Common myeloid progenitor, CD34-positive (primary cell): Measurements from ENCODE around the gene PDF.
A peak's percentile ranks its signal among the peaks of the same experiment; 100 is the strongest.
"Not testable (repeated sequence)": the region's sequence is repeated elsewhere in the genome, so short reads cannot be mapped to it uniquely, and the experiment has no call there.

Source experiments
- CTCF ChIA-PET: fragments of 350-600 bp; sonication (Branson Sonifier 250); formaldehyde crosslinking; loops from one replicate; lab custom pipeline; 2021; ENCODE audit warnings: antibody characterized with exemption; lab: Charles Lee
- POLR2A ChIA-PET: fragments of 350-600 bp; sonication (Branson Sonifier 250); formaldehyde crosslinking; loops from one replicate; lab custom pipeline; 2021; ENCODE audit warnings: antibody characterized with exemption; lab: Charles Lee
- DNase-seq, 3 donors: peaks; one replicate each; pipeline versions ENCODE4 v3.0.0 to v3.0.0-alpha.2; 2013
- H3K27ac ChIP-seq, 2 experiments: 1 replicate in 1 of 2; 2 replicates in 1 of 2; pipeline ENCODE4 v1.7.0; 2013; ENCODE audit warnings: inconsistent platforms in 2 of 2, low read length in 2 of 2, mild to moderate bottlenecking in 2 of 2, low read depth in 1 of 2, moderate library complexity in 1 of 2; ENCODE audit not compliant: severe bottlenecking in 2 of 2, insufficient read depth in 1 of 2, poor library complexity in 1 of 2
- H3K27me3 ChIP-seq, 5 experiments: replicated peaks in 2 of 5; 1 replicate in 3 of 5; 2 replicates in 2 of 5; pipeline versions ENCODE4 v1.6.1 to v1.7.0; 2013; ENCODE audit warnings: low read length in 4 of 5, mild to moderate bottlenecking in 2 of 5, moderate library complexity in 2 of 5, inconsistent platforms in 1 of 5; ENCODE audit not compliant: insufficient read depth in 5 of 5, control insufficient read depth in 4 of 5
- H3K36me3 ChIP-seq, 4 experiments: 1 replicate in 2 of 4; 2 replicates in 2 of 4; pipeline versions ENCODE4 v1.6.1 to v1.7.0; 2013; ENCODE audit warnings: low read length in 3 of 4, control low read depth in 1 of 4, mild to moderate bottlenecking in 1 of 4; ENCODE audit not compliant: control insufficient read depth in 4 of 4, insufficient read depth in 4 of 4
- H3K4me1 ChIP-seq, 4 experiments: 1 replicate in 3 of 4; 2 replicates in 1 of 4; pipeline versions ENCODE4 v1.6.1 to v1.7.1; 2013; ENCODE audit warnings: low read length in 3 of 4, mild to moderate bottlenecking in 3 of 4, control low read depth in 1 of 4, inconsistent platforms in 1 of 4, moderate library complexity in 1 of 4; ENCODE audit not compliant: control insufficient read depth in 4 of 4, insufficient read depth in 4 of 4; ENCODE audit errors: control extremely low read depth in 1 of 4
- H3K4me3 ChIP-seq, 7 experiments: 1 replicate in 4 of 7; 2 replicates in 3 of 7; pipeline versions ENCODE4 v1.5.1 to v1.7.0; 2013; ENCODE audit warnings: mild to moderate bottlenecking in 7 of 7, low read length in 6 of 7, moderate library complexity in 6 of 7, inconsistent platforms in 2 of 7, low read depth in 2 of 7, control low read depth in 1 of 7; ENCODE audit not compliant: insufficient read depth in 4 of 7, control insufficient read depth in 1 of 7; ENCODE audit errors: extremely low read depth in 1 of 7
- H3K9me3 ChIP-seq, 5 experiments: 1 replicate in 4 of 5; 2 replicates in 1 of 5; pipeline versions ENCODE4 v1.6.1 to v1.7.1; 2013; ENCODE audit warnings: low read length in 4 of 5, mild to moderate bottlenecking in 2 of 5, inconsistent platforms in 1 of 5, low read depth in 1 of 5, moderate library complexity in 1 of 5; ENCODE audit not compliant: control insufficient read depth in 4 of 5, insufficient read depth in 2 of 5; ENCODE audit errors: control extremely low read depth in 1 of 5
- WGBS: methylation state at CpG from one replicate; pipeline ENCODE4 v1.1.5; 2013; ENCODE audit not compliant: insufficient coverage; 5-methylcytosine and 5-hydroxymethylcytosine counted together

PDF gene

DNA sequence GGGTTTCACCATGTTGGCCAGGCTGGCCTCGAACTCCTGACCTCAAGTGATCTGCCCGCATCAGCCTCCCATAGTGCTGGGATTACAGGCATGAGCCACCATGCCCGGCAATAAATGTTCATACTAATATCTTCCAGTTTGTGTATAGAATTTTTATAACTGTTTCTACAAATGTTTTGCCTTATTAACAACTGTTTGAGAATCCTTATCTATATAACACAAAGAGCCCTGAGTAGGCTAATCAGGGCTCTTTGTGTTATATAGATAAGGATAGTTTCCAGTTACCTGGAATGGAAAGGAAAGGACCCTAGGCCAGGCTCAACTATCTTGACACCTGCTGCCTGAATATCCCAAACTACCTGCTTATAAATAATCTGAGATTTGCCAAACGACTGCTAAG lies 38.5 kb upstream of the PDF start:
- WGBS, result 100% methylated on average over 1 of the region's 4 CpGs
- CTCF ChIA-PET, result no interaction called here
- POLR2A ChIA-PET, result no interaction called here

DNA sequence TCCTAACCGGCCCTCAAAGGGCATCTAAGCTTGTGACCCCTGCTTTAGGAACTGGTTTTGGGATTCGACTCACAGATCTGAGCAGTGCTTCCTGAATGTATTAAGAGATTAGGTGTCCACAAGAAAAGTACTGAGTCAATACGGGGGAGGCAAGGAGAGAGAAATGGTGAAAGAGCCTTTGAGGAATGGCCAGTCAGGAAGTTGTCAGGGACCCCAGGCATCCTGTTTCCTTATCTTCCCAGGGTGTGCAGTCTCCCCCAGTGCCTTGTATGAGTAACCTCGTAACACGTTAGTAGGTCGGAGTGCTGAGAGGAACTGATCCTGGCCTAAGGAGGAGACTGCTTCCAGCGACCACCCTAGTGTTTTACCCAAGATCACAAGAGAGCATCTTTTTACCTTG lies 37.6 kb upstream of the PDF start:
- Histone ChIP-seq H3K9me3 (no peaks in the 10 kb centered on the region), H3K4me1 (peaks cover 5 to 7% (median 6%) of the 10 kb centered on the region in 4 experiments), H3K36me3 (peaks cover 39 to 82% (median 69%) of the 10 kb centered on the region in 4 experiments), H3K27me3 (no peaks in the 10 kb centered on the region), H3K4me3 (no peak overlapping the region), H3K27ac (peak overlapping the region in 1 of 2 experiments; percentile 25)
- 35% methylated on average over 6 of the region's 7 CpGs for WGBS
- ChIA-PET CTCF (interaction anchor here (0.9 kb wide), 1 partner anchor 11 kb away, joined by 3 read pairs; no protein-coding TSS in a partner anchor), POLR2A (no interaction called here)
- DNase-seq, result peak; percentile 17 to 45 (median 18)

More for the DNA sequence above, 38.5 kb upstream of the PDF start:
- Histone ChIP-seq H3K27ac (no peak overlapping the region), H3K9me3 (no peaks in the 10 kb centered on the region), H3K4me1 (peaks cover 5 to 7% (median 6%) of the 10 kb centered on the region in 4 experiments), H3K27me3 (no peaks in the 10 kb centered on the region), H3K36me3 (peaks cover 37 to 81% (median 63%) of the 10 kb centered on the region in 4 experiments), H3K4me3 (no peak overlapping the region)
- DNase-seq, result no peak

DNA sequence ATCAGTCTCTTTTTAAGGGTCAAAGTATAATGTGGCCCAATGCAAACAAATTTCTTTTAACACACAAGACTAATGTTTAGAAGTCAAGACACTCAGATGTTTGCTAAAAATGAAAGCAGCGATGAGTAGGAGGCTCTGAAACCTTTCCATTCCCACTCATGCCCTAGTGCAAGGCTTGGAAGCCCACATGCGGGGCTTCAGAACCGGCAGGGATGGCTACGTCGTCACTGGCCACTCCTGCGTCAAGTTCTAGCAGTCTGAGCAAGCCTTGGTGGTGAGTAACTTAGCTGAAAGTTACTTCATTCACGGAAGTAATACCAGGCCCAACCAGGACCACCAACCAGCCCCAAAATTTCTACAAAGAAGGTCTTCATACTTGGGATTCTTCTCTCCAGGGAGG lies 36.0 kb upstream of the PDF start:
- H3K9me3 ChIP-seq, result no peaks in the 10 kb centered on the region
- H3K27me3 ChIP-seq, result no peaks in the 10 kb centered on the region
- ChIA-PET POLR2A (no interaction called here), CTCF (no interaction called here)
- peaks cover 38 to 79% (median 65%) of the 10 kb centered on the region in 4 experiments for H3K36me3 ChIP-seq
- DNase-seq, result no peak
- H3K27ac ChIP-seq, result no peak overlapping the region
- WGBS, result 94% methylated on average over 7 of the region's 7 CpGs
- H3K4me1 ChIP-seq, result peaks cover 0 to 7% (median 4%) of the 10 kb centered on the region in 4 experiments
- no peak overlapping the region for H3K4me3 ChIP-seq

DNA sequence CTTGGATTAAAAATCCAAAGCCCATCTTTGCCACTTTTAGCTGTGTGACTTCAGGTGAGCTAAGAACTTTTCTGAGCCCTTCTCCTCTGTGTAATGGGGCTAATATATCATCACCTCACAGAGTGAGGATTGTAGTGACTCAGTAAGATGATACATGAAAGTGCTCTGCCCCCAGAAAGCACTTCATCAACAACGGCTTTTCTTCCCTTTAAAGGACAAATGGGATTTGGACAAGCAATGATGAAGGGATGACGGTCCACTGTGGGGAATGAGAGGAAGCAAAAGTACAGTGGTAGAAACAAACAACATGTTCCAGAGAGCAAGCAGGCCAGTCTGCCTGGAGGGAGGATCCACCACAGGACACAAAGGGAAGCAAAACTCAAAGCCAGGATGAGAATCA lies 35.5 kb upstream of the PDF start:
- DNase-seq, result no peak
- Histone ChIP-seq H3K9me3 (no peaks in the 10 kb centered on the region), H3K36me3 (peaks cover 38 to 83% (median 67%) of the 10 kb centered on the region in 4 experiments), H3K27me3 (no peaks in the 10 kb centered on the region), H3K4me3 (no peak overlapping the region), H3K4me1 (peaks cover 0 to 7% (median 4%) of the 10 kb centered on the region in 4 experiments), H3K27ac (no peak overlapping the region)
- ChIA-PET CTCF (no interaction called here), POLR2A (no interaction called here)
- WGBS, result 94% methylated on average over 2 of the region's 2 CpGs

DNA sequence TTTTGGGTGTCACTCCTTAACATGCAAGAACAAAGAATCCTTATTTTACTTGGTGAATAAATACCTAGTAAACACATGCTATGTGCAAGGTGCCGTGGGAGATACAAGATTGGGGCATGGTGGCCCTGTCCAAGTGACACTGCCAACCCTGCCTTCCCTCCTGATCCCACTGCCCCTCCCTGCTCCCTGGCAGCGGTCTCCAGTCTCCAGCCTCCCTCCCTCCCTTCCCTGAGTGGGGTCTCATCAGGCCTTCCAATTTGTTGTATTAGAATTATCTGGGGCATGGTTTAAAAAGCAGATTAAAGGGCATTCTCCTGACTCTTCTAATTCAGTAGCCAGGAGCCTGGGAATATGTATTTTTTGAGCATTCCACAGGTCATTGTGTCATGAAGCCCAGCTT lies 33.7 kb upstream of the PDF start:
- DNase-seq, result no peak
- Histone ChIP-seq H3K9me3 (no peaks in the 10 kb centered on the region), H3K4me1 (peaks cover 0 to 7% (median 4%) of the 10 kb centered on the region in 4 experiments), H3K27me3 (no peaks in the 10 kb centered on the region), H3K4me3 (no peak overlapping the region), H3K36me3 (peaks cover 33 to 74% (median 60%) of the 10 kb centered on the region in 4 experiments), H3K27ac (no peak overlapping the region)
- no CpG with 5 or more reads among the region's 2 CpGs for WGBS
- ChIA-PET CTCF (interaction anchor here (0.9 to 1.3 kb wide), 2 partner anchors 15 to 16 kb away, joined by 3 read pairs; no protein-coding TSS in a partner anchor), POLR2A (no interaction called here)

DNA sequence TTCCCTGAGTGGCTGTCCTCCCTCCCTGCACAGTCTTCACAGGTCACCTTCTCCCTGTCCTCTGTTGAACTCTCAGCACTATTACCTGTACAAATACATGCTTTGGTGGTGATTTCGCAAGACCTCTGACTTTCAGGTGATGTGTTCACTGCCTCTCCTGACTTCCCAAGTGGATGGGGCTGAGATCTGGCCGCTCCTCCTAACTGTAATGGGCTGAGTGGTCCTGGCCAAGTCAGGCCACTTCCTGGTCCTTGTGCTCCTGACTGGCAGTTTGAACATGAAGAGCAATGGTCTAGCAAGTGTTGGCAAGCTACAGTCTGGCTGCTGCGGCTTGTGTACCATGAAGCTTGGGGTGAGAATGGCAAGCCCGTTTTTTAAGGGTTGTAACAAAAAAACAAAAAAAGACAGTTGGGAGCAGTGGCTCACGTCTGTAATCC lies 32.9 kb upstream of the PDF start:
- peaks cover 30 to 66% (median 57%) of the 10 kb centered on the region in 4 experiments for H3K36me3 ChIP-seq
- no peak overlapping the region for H3K27ac ChIP-seq
- H3K4me1 ChIP-seq, result peaks cover 0 to 7% (median 3%) of the 10 kb centered on the region in 4 experiments
- CTCF ChIA-PET, result interaction anchor here (1.3 kb wide), 1 partner anchor 15 kb away, joined by 3 read pairs; no protein-coding TSS in a partner anchor
- DNase-seq, result no peak
- H3K4me3 ChIP-seq, result no peak overlapping the region
- WGBS, result 100% methylated on average over 4 of the region's 5 CpGs
- no peaks in the 10 kb centered on the region for H3K27me3 ChIP-seq
- POLR2A ChIA-PET, result no interaction called here
- H3K9me3 ChIP-seq, result no peaks in the 10 kb centered on the region

- 100% methylated on average over 9 of the region's 9 CpGs for WGBS
- DNase-seq, H3K9me3 ChIP-seq, H3K4me3 ChIP-seq, POLR2A ChIA-PET, CTCF ChIA-PET, H3K27me3 ChIP-seq, H3K27ac ChIP-seq: not testable (repeated sequence)
- Histone ChIP-seq H3K36me3 (peaks cover 14 to 52% (median 44%) of the 10 kb centered on the region in 4 experiments), H3K4me1 (peaks cover 5 to 11% (median 10%) of the 10 kb centered on the region in 4 experiments)
Measured at GRCh38 chr16:69360070-69360469, 29.7 kb upstream of the PDF start.
